K562 (cell line): Measurements from ENCODE around the gene FAM222A. TPM values are rescaled to one million over a fixed set of nuclear protein-coding genes. Genes with fewer than 3 reads are reported as not detected.

ENCODE experiments used
- CBFA2T2 ChIP-seq: fragments of 450-650 bp; conservative IDR thresholded peaks from 2 replicates; pipeline ENCODE4 v1.6.1; 2017; ENCODE audit warnings: mild to moderate bottlenecking
- CBFA2T3 ChIP-seq: fragments of 450-650 bp; IDR thresholded peaks from 2 replicates; pipeline ENCODE4 v1.6.1; 2017
- ELF2 ChIP-seq: fragments of 250-450 bp; sonication (Bioruptor Pico); IDR thresholded peaks from 2 replicates; pipeline ENCODE4 v1.5.0; 2021; ENCODE audit warnings: mild to moderate bottlenecking
- MAZ ChIP-seq, 2 experiments: fragments of 450-650 bp in 1 of 2; sonication (generic) in 1 of 2; formaldehyde crosslinking; IDR thresholded peaks in 1 of 2; conservative IDR thresholded peaks in 1 of 2; 2 replicates each; pipeline versions ENCODE4 v1.4.0 to v1.5.0; 2020; ENCODE audit warnings: mild to moderate bottlenecking in 1 of 2, missing genetic modification reagents in 1 of 2
- RAD21 ChIP-seq, 2 experiments: fragments of 250-450 bp in 1 of 2; fragments of 450-650 bp in 1 of 2; sonication (Bioruptor Pico) in 1 of 2; formaldehyde crosslinking in 1 of 2; IDR thresholded peaks in 1 of 2; conservative IDR thresholded peaks in 1 of 2; 2 replicates each; pipeline versions ENCODE4 v1.4.0 to v1.8.0; 2020 to 2022; ENCODE audit warnings: mild to moderate bottlenecking in 2 of 2, moderate library complexity in 1 of 2
- TCF3 ChIP-seq: sonication (generic); formaldehyde crosslinking; IDR thresholded peaks from 2 replicates; pipeline ENCODE4 v1.4.0; 2020; ENCODE audit warnings: mild to moderate bottlenecking, missing genetic modification reagents
- YY1 ChIP-seq, 3 experiments: IDR thresholded peaks; 2 replicates each; pipeline ENCODE4 v1.6.1; 2011; ENCODE audit warnings: low read length in 2 of 3, mild to moderate bottlenecking in 2 of 3, moderate library complexity in 2 of 3, borderline replicate concordance in 1 of 3, control low read depth in 1 of 3, low read depth in 1 of 3; ENCODE audit not compliant: insufficient read depth in 3 of 3, insufficient replicate concordance in 2 of 3, control insufficient read depth in 1 of 3, insufficient read length in 1 of 3; ENCODE audit errors: extremely low read depth in 1 of 3
- polyA plus RNA-seq, 8 experiments: library from polyadenylated mRNA; depleted of rRNA in 4 of 8; stranded (reverse) in 5 of 8; unstranded in 3 of 8; fragments of >200 nt; fragmentation: Nextera tagmentation in 2 of 8; fragmentation: Illumina TruSeq in 1 of 8; extraction: Ambion mirVana in 2 of 8; extraction: Trizol in 1 of 8; gene quantifications; 2 replicates each; pipeline versions ENCODE4 v1.2.1 to v1.2.3, GENCODE V29; 2011 to 2014; ENCODE audit warnings: inconsistent platforms in 1 of 8, missing spikeins in 1 of 8
- total RNA-seq, 7 experiments: library from RNA; depleted of rRNA in 6 of 7; stranded (reverse); fragments of >200 nt in 6 of 7; fragmentation: Illumina TruSeq in 2 of 7; extraction: Trizol in 2 of 7; gene quantifications; 2 replicates each; pipeline versions ENCODE4 v1.2.1 to v1.2.3, GENCODE V29; 2011 to 2021; ENCODE audit warnings: low replicate concordance in 1 of 7
- TF ChIP-seq, protein P1 (sequence below): fragments of 450-650 bp; IDR thresholded peaks from 2 replicates; pipeline ENCODE4 v1.6.1; 2016; ENCODE audit warnings: low read depth
- TF ChIP-seq, protein P2 (sequence below): fragments of 450-650 bp; conservative IDR thresholded peaks from 2 replicates; pipeline ENCODE4 v1.6.1; 2016; ENCODE audit warnings: missing genetic modification characterization, low read depth, mild to moderate bottlenecking, control low read depth, missing compliant biosample characterization
- TF ChIP-seq, protein P3 (sequence below): fragments of 250-450 bp; sonication (Bioruptor Pico); IDR thresholded peaks from 2 replicates; pipeline ENCODE4 v1.5.0; 2021
- TF ChIP-seq, protein P4 (sequence below): sonication (generic); formaldehyde crosslinking; IDR thresholded peaks from 2 replicates; pipeline ENCODE4 v1.8.0; 2022; ENCODE audit warnings: mild to moderate bottlenecking, missing genetic modification reagents, borderline replicate concordance
- TF ChIP-seq, protein P5 (sequence below): fragments of 250-450 bp; sonication (Bioruptor Pico); IDR thresholded peaks from 2 replicates; pipeline ENCODE4 v1.9.0; 2021; ENCODE audit warnings: mild to moderate bottlenecking

Gene FAM222A
- total and polyA plus RNA-seq, 9 of the 15 experiments (the other 6 are each of a cell fraction or from before 2014, with no cell fraction given) = 0.03 to 0.36 (median 0.12) TPM; not detected in 1

DNA sequence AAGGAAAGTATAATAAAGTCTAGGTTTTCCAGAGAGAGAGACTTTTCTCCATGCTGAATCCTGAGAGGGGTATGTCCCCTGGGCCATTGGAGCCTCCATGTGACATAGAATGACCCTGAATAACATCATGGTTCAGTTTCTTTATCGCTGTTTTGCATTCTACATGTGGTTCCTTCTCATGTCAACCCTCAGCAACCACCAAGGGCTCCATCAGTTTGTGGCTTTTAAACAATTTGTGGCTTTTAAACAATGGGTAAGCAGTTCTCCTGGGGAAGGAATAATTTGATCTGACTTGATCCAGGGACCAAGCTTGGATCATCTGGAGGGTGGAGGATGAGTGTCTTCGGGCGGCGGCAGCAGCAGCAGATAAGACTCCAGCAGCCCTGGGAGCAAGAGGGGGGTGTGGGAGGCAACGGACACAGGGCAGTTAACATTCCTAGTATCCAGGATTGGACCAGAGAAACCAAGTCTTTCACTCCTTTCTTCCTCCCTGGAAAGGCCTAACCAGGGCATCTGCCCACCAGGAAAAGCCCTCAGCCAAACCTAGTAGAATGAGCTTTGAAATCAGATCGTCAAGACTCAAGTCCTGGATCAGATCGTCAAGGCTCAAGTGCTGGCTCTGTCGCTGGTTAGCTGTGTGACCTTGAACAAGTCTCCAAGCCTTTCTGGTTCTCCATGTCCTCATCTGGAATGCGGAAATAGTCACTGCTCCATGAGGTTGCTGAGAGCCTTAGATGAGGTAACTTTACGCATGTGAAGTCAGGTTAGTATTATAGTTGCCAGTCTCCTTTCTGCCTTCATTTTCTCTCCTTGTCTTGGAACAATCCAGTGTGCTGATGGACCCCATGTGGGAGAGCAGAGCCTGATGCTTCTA, 27.8 kb upstream of the FAM222A start (continued):
- TF ChIP-seq, protein P1, sequence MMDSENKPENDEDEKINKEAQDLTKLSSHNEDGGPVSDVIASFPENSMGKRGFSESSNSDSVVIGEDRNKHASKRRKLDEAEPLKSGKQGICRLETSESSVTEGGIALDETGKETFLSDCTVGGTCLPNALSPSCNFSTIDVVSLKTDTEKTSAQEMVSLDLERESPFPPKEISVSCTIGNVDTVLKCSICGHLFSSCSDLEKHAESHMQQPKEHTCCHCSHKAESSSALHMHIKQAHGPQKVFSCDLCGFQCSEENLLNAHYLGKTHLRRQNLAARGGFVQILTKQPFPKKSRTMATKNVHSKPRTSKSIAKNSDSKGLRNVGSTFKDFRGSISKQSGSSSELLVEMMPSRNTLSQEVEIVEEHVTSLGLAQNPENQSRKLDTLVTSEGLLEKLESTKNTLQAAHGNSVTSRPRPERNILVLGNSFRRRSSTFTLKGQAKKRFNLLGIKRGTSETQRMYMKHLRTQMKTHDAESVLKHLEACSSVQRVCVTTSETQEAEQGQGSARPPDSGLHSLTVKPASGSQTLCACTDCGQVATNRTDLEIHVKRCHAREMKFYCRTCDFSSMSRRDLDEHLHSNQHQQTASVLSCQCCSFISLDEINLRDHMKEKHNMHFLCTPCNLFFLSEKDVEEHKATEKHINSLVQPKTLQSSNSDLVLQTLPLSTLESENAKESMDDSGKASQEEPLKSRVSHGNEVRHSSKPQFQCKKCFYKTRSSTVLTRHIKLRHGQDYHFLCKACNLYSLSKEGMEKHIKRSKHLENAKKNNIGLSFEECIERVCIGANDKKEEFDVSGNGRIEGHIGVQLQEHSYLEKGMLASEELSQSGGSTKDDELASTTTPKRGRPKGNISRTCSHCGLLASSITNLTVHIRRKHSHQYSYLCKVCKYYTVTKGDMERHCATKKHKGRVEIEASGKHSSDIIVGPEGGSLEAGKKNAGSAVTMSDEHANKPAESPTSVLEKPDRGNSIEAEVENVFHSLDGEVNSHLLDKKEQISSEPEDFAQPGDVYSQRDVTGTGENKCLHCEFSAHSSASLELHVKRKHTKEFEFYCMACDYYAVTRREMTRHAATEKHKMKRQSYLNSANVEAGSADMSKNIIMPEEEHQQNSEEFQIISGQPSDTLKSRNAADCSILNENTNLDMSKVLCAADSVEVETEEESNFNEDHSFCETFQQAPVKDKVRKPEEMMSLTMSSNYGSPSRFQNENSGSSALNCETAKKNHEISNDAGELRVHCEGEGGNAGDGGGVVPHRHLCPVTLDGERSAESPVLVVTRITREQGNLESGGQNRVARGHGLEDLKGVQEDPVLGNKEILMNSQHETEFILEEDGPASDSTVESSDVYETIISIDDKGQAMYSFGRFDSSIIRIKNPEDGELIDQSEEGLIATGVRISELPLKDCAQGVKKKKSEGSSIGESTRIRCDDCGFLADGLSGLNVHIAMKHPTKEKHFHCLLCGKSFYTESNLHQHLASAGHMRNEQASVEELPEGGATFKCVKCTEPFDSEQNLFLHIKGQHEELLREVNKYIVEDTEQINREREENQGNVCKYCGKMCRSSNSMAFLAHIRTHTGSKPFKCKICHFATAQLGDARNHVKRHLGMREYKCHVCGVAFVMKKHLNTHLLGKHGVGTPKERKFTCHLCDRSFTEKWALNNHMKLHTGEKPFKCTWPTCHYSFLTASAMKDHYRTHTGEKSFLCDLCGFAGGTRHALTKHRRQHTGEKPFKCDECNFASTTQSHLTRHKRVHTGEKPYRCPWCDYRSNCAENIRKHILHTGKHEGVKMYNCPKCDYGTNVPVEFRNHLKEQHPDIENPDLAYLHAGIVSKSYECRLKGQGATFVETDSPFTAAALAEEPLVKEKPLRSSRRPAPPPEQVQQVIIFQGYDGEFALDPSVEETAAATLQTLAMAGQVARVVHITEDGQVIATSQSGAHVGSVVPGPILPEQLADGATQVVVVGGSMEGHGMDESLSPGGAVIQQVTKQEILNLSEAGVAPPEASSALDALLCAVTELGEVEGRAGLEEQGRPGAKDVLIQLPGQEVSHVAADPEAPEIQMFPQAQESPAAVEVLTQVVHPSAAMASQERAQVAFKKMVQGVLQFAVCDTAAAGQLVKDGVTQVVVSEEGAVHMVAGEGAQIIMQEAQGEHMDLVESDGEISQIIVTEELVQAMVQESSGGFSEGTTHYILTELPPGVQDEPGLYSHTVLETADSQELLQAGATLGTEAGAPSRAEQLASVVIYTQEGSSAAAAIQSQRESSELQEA = no peak
- TF ChIP-seq YY1 (IDR thresholded peaks at IDR 0.05; ENCODE audit: borderline replicate concordance in 1 of 3, control insufficient read depth in 1 of 3, extremely low read depth in 1 of 3, insufficient read depth in 3 of 3, insufficient read length in 1 of 3, insufficient replicate concordance in 2 of 3, low read depth in 1 of 3, low read length in 2 of 3) (no peak), ELF2 (CRISPR knock-in tag) (no peak), TCF3 (CRISPR knock-in tag) (peak; percentile 24), CBFA2T2 (peak; percentile 26; the same call in 1 of the 2 replicates), MAZ (CRISPR knock-in tag; conservative IDR thresholded peaks at IDR 0.05 in 1 of 2, IDR thresholded peaks at IDR 0.05 in 1 of 2) (no peak), RAD21 (CRISPR knock-in tag; conservative IDR thresholded peaks at IDR 0.05 in 1 of 2, IDR thresholded peaks at IDR 0.05 in 1 of 2) (no peak), CBFA2T3 (peak; percentile 54)
- TF ChIP-seq, protein P2, sequence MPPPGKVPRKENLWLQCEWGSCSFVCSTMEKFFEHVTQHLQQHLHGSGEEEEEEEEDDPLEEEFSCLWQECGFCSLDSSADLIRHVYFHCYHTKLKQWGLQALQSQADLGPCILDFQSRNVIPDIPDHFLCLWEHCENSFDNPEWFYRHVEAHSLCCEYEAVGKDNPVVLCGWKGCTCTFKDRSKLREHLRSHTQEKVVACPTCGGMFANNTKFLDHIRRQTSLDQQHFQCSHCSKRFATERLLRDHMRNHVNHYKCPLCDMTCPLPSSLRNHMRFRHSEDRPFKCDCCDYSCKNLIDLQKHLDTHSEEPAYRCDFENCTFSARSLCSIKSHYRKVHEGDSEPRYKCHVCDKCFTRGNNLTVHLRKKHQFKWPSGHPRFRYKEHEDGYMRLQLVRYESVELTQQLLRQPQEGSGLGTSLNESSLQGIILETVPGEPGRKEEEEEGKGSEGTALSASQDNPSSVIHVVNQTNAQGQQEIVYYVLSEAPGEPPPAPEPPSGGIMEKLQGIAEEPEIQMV = no peak
- TF ChIP-seq, protein P3, sequence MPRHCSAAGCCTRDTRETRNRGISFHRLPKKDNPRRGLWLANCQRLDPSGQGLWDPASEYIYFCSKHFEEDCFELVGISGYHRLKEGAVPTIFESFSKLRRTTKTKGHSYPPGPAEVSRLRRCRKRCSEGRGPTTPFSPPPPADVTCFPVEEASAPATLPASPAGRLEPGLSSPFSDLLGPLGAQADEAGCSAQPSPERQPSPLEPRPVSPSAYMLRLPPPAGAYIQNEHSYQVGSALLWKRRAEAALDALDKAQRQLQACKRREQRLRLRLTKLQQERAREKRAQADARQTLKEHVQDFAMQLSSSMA (CRISPR knock-in tag) = no peak
- TF ChIP-seq, protein P4, sequence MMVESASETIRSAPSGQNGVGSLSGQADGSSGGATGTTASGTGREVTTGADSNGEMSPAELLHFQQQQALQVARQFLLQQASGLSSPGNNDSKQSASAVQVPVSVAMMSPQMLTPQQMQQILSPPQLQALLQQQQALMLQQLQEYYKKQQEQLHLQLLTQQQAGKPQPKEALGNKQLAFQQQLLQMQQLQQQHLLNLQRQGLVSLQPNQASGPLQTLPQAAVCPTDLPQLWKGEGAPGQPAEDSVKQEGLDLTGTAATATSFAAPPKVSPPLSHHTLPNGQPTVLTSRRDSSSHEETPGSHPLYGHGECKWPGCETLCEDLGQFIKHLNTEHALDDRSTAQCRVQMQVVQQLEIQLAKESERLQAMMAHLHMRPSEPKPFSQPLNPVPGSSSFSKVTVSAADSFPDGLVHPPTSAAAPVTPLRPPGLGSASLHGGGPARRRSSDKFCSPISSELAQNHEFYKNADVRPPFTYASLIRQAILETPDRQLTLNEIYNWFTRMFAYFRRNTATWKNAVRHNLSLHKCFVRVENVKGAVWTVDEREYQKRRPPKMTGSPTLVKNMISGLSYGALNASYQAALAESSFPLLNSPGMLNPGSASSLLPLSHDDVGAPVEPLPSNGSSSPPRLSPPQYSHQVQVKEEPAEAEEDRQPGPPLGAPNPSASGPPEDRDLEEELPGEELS (CRISPR knock-in tag) = no peak
- TF ChIP-seq, protein P5, sequence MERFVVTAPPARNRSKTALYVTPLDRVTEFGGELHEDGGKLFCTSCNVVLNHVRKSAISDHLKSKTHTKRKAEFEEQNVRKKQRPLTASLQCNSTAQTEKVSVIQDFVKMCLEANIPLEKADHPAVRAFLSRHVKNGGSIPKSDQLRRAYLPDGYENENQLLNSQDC (CRISPR knock-in tag) = no peak
